Endothelial cell of umbilical vein (primary cell): ENCODE data around the gene ZCCHC9. TPM values are rescaled to one million over a fixed set of nuclear protein-coding genes. Genes with fewer than 3 reads are reported as not detected.
"Not testable (repeated sequence)": the region's sequence is repeated elsewhere in the genome, so short reads cannot be mapped to it uniquely, and the experiment has no call there.

ENCODE experiments used
- BruUV-seq: library from RNA; stranded (reverse); fragments of 400-500 nt; replicated peaks from 2 replicates; lab custom pipeline; 2021; lab: Mats Ljungman, UMichigan
- CTCF ChIA-PET: fragments of 300-600, 350-600 bp; sonication (Branson Sonifier 250); formaldehyde crosslinking; loops from one replicate; lab custom pipeline; 2021; ENCODE audit warnings: antibody characterized with exemption, inconsistent platforms; lab: Charles Lee
- POLR2A ChIA-PET: fragments of 300-600, 350-600 bp; sonication (Branson Sonifier 250); formaldehyde crosslinking; loops from one replicate; lab custom pipeline; 2021; ENCODE audit warnings: antibody characterized with exemption, inconsistent platforms; lab: Charles Lee
- DNase-seq: peaks from one replicate; pipeline ENCODE4 v3.0.0-alpha.2; 2011; ENCODE audit warnings: low read depth, low spot score
- FAIRE-seq: peaks from 2 replicates; lab custom pipeline; 2011; peaks lifted over from hg19 to GRCh38; lab: Jason Lieb, UNC
- H2AFZ ChIP-seq: 2 replicates; pipeline ENCODE4 v1.6.0; 2012; ENCODE audit warnings: low read depth, low read length, control low read depth, inconsistent platforms
- H3K27ac ChIP-seq: 2 replicates; pipeline ENCODE4 v1.5.1; 2011; ENCODE audit warnings: low read depth, mild to moderate bottlenecking, control low read depth, low read length, moderate library complexity; ENCODE audit not compliant: insufficient read depth
- H3K27me3 ChIP-seq, 2 experiments: 2 replicates each; pipeline versions ENCODE4 v1.6.0 to v1.6.1; 2011; ENCODE audit warnings: low read length in 2 of 2, mixed read lengths in 1 of 2; ENCODE audit not compliant: control insufficient read depth in 2 of 2, insufficient read depth in 2 of 2
- H3K36me3 ChIP-seq, 2 experiments: 2 replicates in 1 of 2; 3 replicates in 1 of 2; pipeline ENCODE4 v1.5.1; 2011; ENCODE audit warnings: low read length in 2 of 2, mild to moderate bottlenecking in 1 of 2, moderate library complexity in 1 of 2; ENCODE audit not compliant: control insufficient read depth in 2 of 2, insufficient read depth in 2 of 2; ENCODE audit errors: extremely low read depth in 1 of 2
- H3K4me1 ChIP-seq: 3 replicates; pipeline ENCODE4 v1.5.1; 2011; ENCODE audit warnings: mild to moderate bottlenecking, low read length; ENCODE audit not compliant: control insufficient read depth, insufficient read depth; ENCODE audit errors: extremely low read depth
- H3K4me2 ChIP-seq: 2 replicates; pipeline ENCODE4 v1.6.1; 2011; ENCODE audit warnings: low read length, control low read depth, mixed read lengths; ENCODE audit not compliant: insufficient read depth
- H3K4me3 ChIP-seq, 3 experiments: fragments of 200-600 bp in 1 of 3; sonication (generic), shearing (Covaris generic) in 1 of 3; replicated peaks in 1 of 3; 2 replicates each; pipeline ENCODE4 v1.5.1; 2011 to 2016; ENCODE audit warnings: control low read depth in 3 of 3, low read length in 3 of 3, mild to moderate bottlenecking in 2 of 3, inconsistent platforms in 1 of 3, low read depth in 1 of 3, moderate library complexity in 1 of 3; ENCODE audit not compliant: insufficient read depth in 1 of 3
- H3K79me2 ChIP-seq: 2 replicates; pipeline ENCODE4 v1.6.0; 2012; ENCODE audit warnings: low read length, inconsistent platforms; ENCODE audit not compliant: control insufficient read depth, insufficient read depth
- H3K9ac ChIP-seq: replicated peaks from 2 replicates; pipeline ENCODE3; 2011; ENCODE audit warnings: low read length, control low read depth; ENCODE audit not compliant: insufficient read depth; ENCODE audit errors: extremely low read depth
- H3K9me1 ChIP-seq: replicated peaks from 3 replicates; pipeline ENCODE4 v1.6.0; 2011; ENCODE audit warnings: mild to moderate bottlenecking, low read length; ENCODE audit not compliant: control insufficient read depth, insufficient read depth; ENCODE audit errors: extremely low read depth
- H3K9me3 ChIP-seq: replicated peaks from 2 replicates; pipeline ENCODE4 v1.5.1; 2012; ENCODE audit warnings: low read length, inconsistent platforms; ENCODE audit not compliant: control insufficient read depth, insufficient read depth
- H4K20me1 ChIP-seq: replicated peaks from 2 replicates; pipeline ENCODE3; 2011; ENCODE audit warnings: mild to moderate bottlenecking, low read length; ENCODE audit not compliant: control insufficient read depth, insufficient read depth; ENCODE audit errors: extremely low read depth
- CTCF ChIP-seq, 2 donors: IDR thresholded peaks; 1 replicate in 1 of 2; 2 replicates in 1 of 2; pipeline ENCODE4 v1.5.1; 2011; ENCODE audit warnings: low read length in 2 of 2, mild to moderate bottlenecking in 2 of 2, moderate library complexity in 2 of 2, control low read depth in 1 of 2, inconsistent platforms in 1 of 2, low read depth in 1 of 2; ENCODE audit not compliant: insufficient read depth in 1 of 2; ENCODE audit errors: extremely low read depth in 1 of 2
- FOS ChIP-seq: IDR thresholded peaks from 2 replicates; pipeline ENCODE4 v1.6.1; 2011; ENCODE audit warnings: mild to moderate bottlenecking, low read length, moderate library complexity, borderline replicate concordance; ENCODE audit not compliant: insufficient read depth
- GATA2 ChIP-seq: IDR thresholded peaks from 2 replicates; pipeline ENCODE4 v1.7.0; 2011; ENCODE audit warnings: low read depth, mild to moderate bottlenecking, moderate library complexity, mixed read lengths, low read length; ENCODE audit not compliant: insufficient read length, insufficient read depth
- JUN ChIP-seq: IDR thresholded peaks from 2 replicates; pipeline ENCODE4 v1.6.1; 2011; ENCODE audit warnings: borderline replicate concordance, low read depth; ENCODE audit not compliant: insufficient read length, insufficient read depth
- MAX ChIP-seq: IDR thresholded peaks from 2 replicates; pipeline ENCODE4 v1.6.1; 2011; ENCODE audit not compliant: insufficient read depth, insufficient read length
- MYC ChIP-seq: IDR thresholded peaks from one replicate; pipeline ENCODE4 v1.6.1; 2011; ENCODE audit warnings: mild to moderate bottlenecking, low read depth, low read length
- POLR2A ChIP-seq: IDR thresholded peaks from 2 replicates; pipeline ENCODE4 v1.6.1; 2012; ENCODE audit warnings: low read depth, mild to moderate bottlenecking, control low read depth, low read length
- POLR2AphosphoS5 ChIP-seq: IDR thresholded peaks from 2 replicates; pipeline ENCODE4 v1.6.1; 2012; ENCODE audit warnings: low read depth, mild to moderate bottlenecking, control low read depth, low read length, moderate library complexity; ENCODE audit not compliant: insufficient read depth
- dilution Hi-C: fragments of 300-500 bp; cut with MboI; formaldehyde crosslinking; loops from one replicate; pipeline ENCODE4 v1.15.0; 2019; ENCODE audit warnings: low sequenced_read_pairs; ENCODE audit not compliant: extremely low pct_ligation_motif_present
- intact Hi-C: fragments of 100-400 bp; cut with micrococcal nuclease; formaldehyde crosslinking; loops from one replicate; pipeline ENCODE4 v1.10.0; 2022
- polyA plus RNA-seq, 4 experiments: library from polyadenylated mRNA; depleted of rRNA in 3 of 4; stranded (reverse) in 3 of 4; unstranded in 1 of 4; fragments of >200 nt; gene quantifications; 2 replicates each; pipeline versions ENCODE4 v1.2.1 to v1.2.3, GENCODE V29; 2011 to 2012; ENCODE audit warnings: missing spikeins in 1 of 4
- total RNA-seq: library from RNA; stranded (reverse); gene quantifications from 2 replicates; pipeline ENCODE4 v1.2.3, GENCODE V29; 2021

Gene ZCCHC9
- total and polyA plus RNA-seq, 2 donors (not counting 3 experiments of a cell fraction or from before 2014, with no cell fraction given): 6.8 to 23.9 TPM

- dilution Hi-C loops: no loop called here
- Histone ChIP-seq H4K20me1 (no peaks in the 10 kb centered on the region), H3K4me2 (no peak overlapping the region), H3K27me3 (no peaks in the 10 kb centered on the region), H3K27ac (no peak overlapping the region), H3K9me1 (no peaks in the 10 kb centered on the region), H3K9ac (no peak overlapping the region), H3K4me1 (no peaks in the 10 kb centered on the region), H2AFZ (no peak overlapping the region), H3K4me3 (no peak overlapping the region), H3K9me3 (no peaks in the 10 kb centered on the region), H3K36me3 (no peaks in the 10 kb centered on the region), H3K79me2 (no peaks in the 10 kb centered on the region)
- intact Hi-C loops: no loop called here
- no peak for TF ChIP-seq GATA2
- TF ChIP-seq JUN: no peak
- no peak for TF ChIP-seq FOS
- no peak for TF ChIP-seq POLR2A
- no peak for TF ChIP-seq MYC
- no peak for TF ChIP-seq CTCF (IDR thresholded peaks at IDR 0.05; ENCODE audit: extremely low read depth in 1 of 2, insufficient read depth in 1 of 2, low read depth in 1 of 2, low read length in 2 of 2)
- TF ChIP-seq POLR2AphosphoS5: no peak
- no peak for TF ChIP-seq MAX
- POLR2A ChIA-PET: no interaction called here
- FAIRE-seq: no peak
- no TSS peak for BruUV-seq
- DNase-seq: no peak
- CTCF ChIA-PET: interaction anchor here (1.0 kb wide), 1 partner anchor 43 kb away, joined by 4 read pairs; no protein-coding TSS in a partner anchor
These were observed 44.6 kb upstream of the ZCCHC9 start for GRCh38 chr5:81256766-81257165.

GRCh38 chr5:81262796-81263195 lies 38.6 kb upstream of the ZCCHC9 start:
- intact Hi-C loops, H4K20me1 ChIP-seq, FAIRE-seq: not testable (repeated sequence)

More at GRCh38 chr5:81262796-81263195, 38.6 kb upstream of the ZCCHC9 start:
- H3K9ac ChIP-seq, H3K36me3 ChIP-seq, H3K27ac ChIP-seq, H3K27me3 ChIP-seq, H3K4me2 ChIP-seq, H3K79me2 ChIP-seq, H3K9me3 ChIP-seq, H3K4me1 ChIP-seq, POLR2A ChIA-PET, CTCF ChIA-PET, BruUV-seq, H3K4me3 ChIP-seq, H3K9me1 ChIP-seq, dilution Hi-C loops, DNase-seq, H2AFZ ChIP-seq: not testable (repeated sequence)
